ENCODE measurements around the gene JAZF1. TPM values are rescaled to one million over a fixed set of nuclear protein-coding genes. Genes with fewer than 3 reads are reported as not detected.

The JAZF1 gene
- polyA plus RNA-seq, 4 donors: 0.67 to 4.6 (median 3.5) TPM

GRCh38 chr7:28107960-28108359 is 72.6 kb downstream of the JAZF1 start:
- H3K27ac ChIP-seq (ENCODE audit: low read depth in 1 of 3, low read length in 2 of 3): no peak overlapping the region
- 61 to 82% (median 77%) methylated on average over 3 of the region's 3 CpGs for WGBS, 3 donors
- H3K4me1 ChIP-seq (ENCODE audit: control insufficient read depth in 3 of 3, insufficient read depth in 2 of 3, low read depth in 1 of 3, low read length in 2 of 3): no peaks in the 10 kb centered on the region

GRCh38 chr7:28106321-28106829 is 74.2 kb downstream of the JAZF1 start:
- FAIRE-seq (no peak), DNase-seq (no peak)
- no peak overlapping the region for H3K4me3 ChIP-seq (ENCODE audit: low read depth in 1 of 3, low read length in 3 of 3)
- H3K27ac ChIP-seq (ENCODE audit: low read depth in 1 of 3, low read length in 2 of 3): no peak overlapping the region
- no peaks in the 10 kb centered on the region for H3K36me3 ChIP-seq (ENCODE audit: control insufficient read depth in 3 of 3, insufficient read depth in 2 of 3, low read depth in 1 of 3, low read length in 3 of 3)
- no peaks in the 10 kb centered on the region for H3K27me3 ChIP-seq (ENCODE audit: control insufficient read depth in 3 of 3, insufficient read depth in 3 of 3, low read length in 3 of 3)
- 72 to 81% (median 78%) methylated on average over 6 of the region's 6 CpGs for WGBS, 3 donors
- H3K9me3 ChIP-seq (ENCODE audit: control insufficient read depth in 2 of 2, insufficient read depth in 1 of 2, low read depth in 1 of 2, low read length in 1 of 2): no peaks in the 10 kb centered on the region
- H3K4me1 ChIP-seq (ENCODE audit: control insufficient read depth in 3 of 3, insufficient read depth in 2 of 3, low read depth in 1 of 3, low read length in 2 of 3): no peaks in the 10 kb centered on the region

More at GRCh38 chr7:28107960-28108359, 72.6 kb downstream of the JAZF1 start:
- no peak for DNase-seq
- Histone ChIP-seq H3K36me3 (ENCODE audit: control insufficient read depth in 3 of 3, insufficient read depth in 2 of 3, low read depth in 1 of 3, low read length in 3 of 3) (no peaks in the 10 kb centered on the region), H3K9me3 (ENCODE audit: control insufficient read depth in 2 of 2, insufficient read depth in 1 of 2, low read depth in 1 of 2, low read length in 1 of 2) (no peaks in the 10 kb centered on the region), H3K27me3 (ENCODE audit: control insufficient read depth in 3 of 3, insufficient read depth in 3 of 3, low read length in 3 of 3) (no peaks in the 10 kb centered on the region), H3K4me3 (ENCODE audit: low read depth in 1 of 3, low read length in 3 of 3) (no peak overlapping the region)
- no peak for FAIRE-seq

GRCh38 chr7:28105234-28105633 is 75.4 kb downstream of the JAZF1 start:
- Histone ChIP-seq H3K4me3 (ENCODE audit: low read depth in 1 of 3, low read length in 3 of 3) (no peak overlapping the region), H3K36me3 (ENCODE audit: control insufficient read depth in 3 of 3, insufficient read depth in 2 of 3, low read depth in 1 of 3, low read length in 3 of 3) (no peaks in the 10 kb centered on the region), H3K27ac (ENCODE audit: low read depth in 1 of 3, low read length in 2 of 3) (no peak overlapping the region), H3K27me3 (ENCODE audit: control insufficient read depth in 3 of 3, insufficient read depth in 3 of 3, low read length in 3 of 3) (no peaks in the 10 kb centered on the region), H3K4me1 (ENCODE audit: control insufficient read depth in 3 of 3, insufficient read depth in 2 of 3, low read depth in 1 of 3, low read length in 2 of 3) (no peaks in the 10 kb centered on the region), H3K9me3 (ENCODE audit: control insufficient read depth in 2 of 2, insufficient read depth in 1 of 2, low read depth in 1 of 2, low read length in 1 of 2) (no peaks in the 10 kb centered on the region)
- FAIRE-seq: no peak
- WGBS, 3 donors: 78 to 83% (median 79%) methylated on average over 6 of the region's 6 CpGs
- DNase-seq: no peak

- H3K4me3 ChIP-seq (ENCODE audit: low read depth in 1 of 3, low read length in 3 of 3): no peak overlapping the region
- H3K27me3 ChIP-seq (ENCODE audit: control insufficient read depth in 3 of 3, insufficient read depth in 3 of 3, low read length in 3 of 3): no peaks in the 10 kb centered on the region
- no peaks in the 10 kb centered on the region for H3K4me1 ChIP-seq (ENCODE audit: control insufficient read depth in 3 of 3, insufficient read depth in 2 of 3, low read depth in 1 of 3, low read length in 2 of 3)
- FAIRE-seq: no peak
- DNase-seq: no peak
- WGBS, 3 donors: 72 to 90% (median 76%) methylated on average over 4 of the region's 4 CpGs
- H3K9me3 ChIP-seq (ENCODE audit: control insufficient read depth in 2 of 2, insufficient read depth in 1 of 2, low read depth in 1 of 2, low read length in 1 of 2): no peaks in the 10 kb centered on the region
- no peaks in the 10 kb centered on the region for H3K36me3 ChIP-seq (ENCODE audit: control insufficient read depth in 3 of 3, insufficient read depth in 2 of 3, low read depth in 1 of 3, low read length in 3 of 3)
- H3K27ac ChIP-seq (ENCODE audit: low read depth in 1 of 3, low read length in 2 of 3): no peak overlapping the region
Observed at GRCh38 chr7:28104811-28105210, 75.8 kb downstream of the JAZF1 start.

- no peak overlapping the region for H3K4me3 ChIP-seq (ENCODE audit: low read depth in 1 of 3, low read length in 3 of 3)
- no peak overlapping the region for H3K27ac ChIP-seq (ENCODE audit: low read depth in 1 of 3, low read length in 2 of 3)
- H3K9me3 ChIP-seq (ENCODE audit: control insufficient read depth in 2 of 2, insufficient read depth in 1 of 2, low read depth in 1 of 2, low read length in 1 of 2): no peaks in the 10 kb centered on the region
- H3K27me3 ChIP-seq (ENCODE audit: control insufficient read depth in 3 of 3, insufficient read depth in 3 of 3, low read length in 3 of 3): no peaks in the 10 kb centered on the region
- DNase-seq: no peak
- no peaks in the 10 kb centered on the region for H3K36me3 ChIP-seq (ENCODE audit: control insufficient read depth in 3 of 3, insufficient read depth in 2 of 3, low read depth in 1 of 3, low read length in 3 of 3)
- 51 to 75% (median 58%) methylated on average over 3 of the region's 3 CpGs for WGBS, 3 donors
- no peak for FAIRE-seq
- no peaks in the 10 kb centered on the region for H3K4me1 ChIP-seq (ENCODE audit: control insufficient read depth in 3 of 3, insufficient read depth in 2 of 3, low read depth in 1 of 3, low read length in 2 of 3)
Observed at GRCh38 chr7:28104041-28104541, 76.5 kb downstream of the JAZF1 start.

- H3K4me3 ChIP-seq (ENCODE audit: low read depth in 1 of 3, low read length in 3 of 3): no peak overlapping the region
- WGBS, 3 donors: 61 to 76% (median 68%) methylated on average over 6 of the region's 6 CpGs
- no peaks in the 10 kb centered on the region for H3K36me3 ChIP-seq (ENCODE audit: control insufficient read depth in 3 of 3, insufficient read depth in 2 of 3, low read depth in 1 of 3, low read length in 3 of 3)
- DNase-seq: peak in 1 of 2 donors; percentile 26
- no peak for FAIRE-seq
- H3K9me3 ChIP-seq (ENCODE audit: control insufficient read depth in 2 of 2, insufficient read depth in 1 of 2, low read depth in 1 of 2, low read length in 1 of 2): no peaks in the 10 kb centered on the region
- no peaks in the 10 kb centered on the region for H3K4me1 ChIP-seq (ENCODE audit: control insufficient read depth in 3 of 3, insufficient read depth in 2 of 3, low read depth in 1 of 3, low read length in 2 of 3)
- H3K27ac ChIP-seq (ENCODE audit: low read depth in 1 of 3, low read length in 2 of 3): no peak overlapping the region
- no peaks in the 10 kb centered on the region for H3K27me3 ChIP-seq (ENCODE audit: control insufficient read depth in 3 of 3, insufficient read depth in 3 of 3, low read length in 3 of 3)
Observed at GRCh38 chr7:28102797-28103196, 77.8 kb downstream of the JAZF1 start.

- 0 to 1% (median 0%) methylated on average over 3 of the region's 3 CpGs for WGBS, 3 donors
- H3K4me1 ChIP-seq (ENCODE audit: control insufficient read depth in 3 of 3, insufficient read depth in 2 of 3, low read depth in 1 of 3, low read length in 2 of 3): no peaks in the 10 kb centered on the region
- no peak overlapping the region for H3K4me3 ChIP-seq (ENCODE audit: low read depth in 1 of 3, low read length in 3 of 3)
- H3K27me3 ChIP-seq (ENCODE audit: control insufficient read depth in 3 of 3, insufficient read depth in 3 of 3, low read length in 3 of 3): no peaks in the 10 kb centered on the region
- H3K9me3 ChIP-seq (ENCODE audit: control insufficient read depth in 2 of 2, insufficient read depth in 1 of 2, low read depth in 1 of 2, low read length in 1 of 2): no peaks in the 10 kb centered on the region
- FAIRE-seq: peak; percentile 72
- DNase-seq: peak; percentile 49 to 67
- H3K27ac ChIP-seq (ENCODE audit: low read depth in 1 of 3, low read length in 2 of 3): no peak overlapping the region
- no peaks in the 10 kb centered on the region for H3K36me3 ChIP-seq (ENCODE audit: control insufficient read depth in 3 of 3, insufficient read depth in 2 of 3, low read depth in 1 of 3, low read length in 3 of 3)
Observed at GRCh38 chr7:28096713-28097112, 83.9 kb downstream of the JAZF1 start.

- 85 to 91% (median 89%) methylated on average over 4 of the region's 4 CpGs for WGBS, 3 donors
- H3K27me3 ChIP-seq (ENCODE audit: control insufficient read depth in 3 of 3, insufficient read depth in 3 of 3, low read length in 3 of 3): no peaks in the 10 kb centered on the region
Observed at GRCh38 chr7:28095231-28095630, 85.4 kb downstream of the JAZF1 start.

GRCh38 chr7:28093623-28094232 is 86.9 kb downstream of the JAZF1 start:
- Histone ChIP-seq H3K9me3 (ENCODE audit: control insufficient read depth in 2 of 2, insufficient read depth in 1 of 2, low read depth in 1 of 2, low read length in 1 of 2) (no peaks in the 10 kb centered on the region), H3K4me1 (ENCODE audit: control insufficient read depth in 3 of 3, insufficient read depth in 2 of 3, low read depth in 1 of 3, low read length in 2 of 3) (peaks cover 0 to 4% (median 0%) of the 10 kb centered on the region in 3 donors), H3K27ac (ENCODE audit: low read depth in 1 of 3, low read length in 2 of 3) (no peak overlapping the region), H3K36me3 (ENCODE audit: control insufficient read depth in 3 of 3, insufficient read depth in 2 of 3, low read depth in 1 of 3, low read length in 3 of 3) (no peaks in the 10 kb centered on the region), H3K27me3 (ENCODE audit: control insufficient read depth in 3 of 3, insufficient read depth in 3 of 3, low read length in 3 of 3) (no peaks in the 10 kb centered on the region), H3K4me3 (ENCODE audit: low read depth in 1 of 3, low read length in 3 of 3) (no peak overlapping the region)
- peak in 1 of 2 donors; percentile 37 for DNase-seq
- WGBS, 3 donors: 73 to 78% (median 75%) methylated on average over 9 of the region's 9 CpGs
- no peak for FAIRE-seq

More at GRCh38 chr7:28095231-28095630, 85.4 kb downstream of the JAZF1 start:
- Histone ChIP-seq H3K27ac (ENCODE audit: low read depth in 1 of 3, low read length in 2 of 3) (no peak overlapping the region), H3K4me1 (ENCODE audit: control insufficient read depth in 3 of 3, insufficient read depth in 2 of 3, low read depth in 1 of 3, low read length in 2 of 3) (no peaks in the 10 kb centered on the region), H3K36me3 (ENCODE audit: control insufficient read depth in 3 of 3, insufficient read depth in 2 of 3, low read depth in 1 of 3, low read length in 3 of 3) (no peaks in the 10 kb centered on the region), H3K4me3 (ENCODE audit: low read depth in 1 of 3, low read length in 3 of 3) (no peak overlapping the region), H3K9me3 (ENCODE audit: control insufficient read depth in 2 of 2, insufficient read depth in 1 of 2, low read depth in 1 of 2, low read length in 1 of 2) (no peaks in the 10 kb centered on the region)
- DNase-seq: no peak
- no peak for FAIRE-seq
